GM21529 (cell line): ENCODE data around the gene WDR91.
"Not testable (repeated sequence)": the region's sequence is repeated elsewhere in the genome, so short reads cannot be mapped to it uniquely, and the experiment has no call there.

Experiments used
- ATAC-seq: cut with Tn5 transposase; IDR thresholded peaks from one replicate; pipeline ENCODE4 v1.9.1; 2021; ENCODE audit not compliant: unreplicated experiment

The WDR91 gene

DNA sequence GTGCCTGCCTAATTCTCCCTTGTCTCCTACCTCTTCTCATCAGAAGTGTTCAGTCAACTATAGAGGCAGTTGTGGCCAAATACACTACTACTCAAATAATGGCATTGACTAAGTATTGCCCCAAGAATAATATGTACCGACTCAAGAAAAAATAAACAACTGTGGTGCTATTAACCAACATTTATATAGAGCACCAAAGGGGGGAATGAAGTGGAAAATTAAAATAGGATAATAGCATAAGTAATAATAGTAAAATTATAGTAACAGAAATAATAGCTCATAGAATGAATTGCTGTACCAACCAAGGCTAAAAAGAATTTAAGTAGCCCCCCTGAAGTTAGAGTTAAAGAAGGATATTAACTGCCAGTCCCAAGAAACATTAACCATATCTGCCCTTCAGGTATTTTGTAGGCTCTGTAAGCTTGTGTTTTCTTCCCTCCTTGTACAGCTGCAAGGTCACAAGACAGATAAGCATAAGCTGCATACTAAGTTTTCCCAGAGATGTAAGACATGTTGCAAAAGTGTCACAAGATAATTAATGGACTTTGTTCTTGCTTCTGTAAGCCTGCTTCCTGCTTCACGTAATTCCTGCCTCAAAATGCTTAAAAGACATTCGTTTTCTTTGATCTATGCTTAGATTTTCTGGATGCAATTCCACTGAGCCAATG is 29.9 kb downstream of the WDR91 start:
- no peak for ATAC-seq

GRCh38 chr7:135180122-135180521 is 31.2 kb downstream of the WDR91 start:
- no peak for ATAC-seq

GRCh38 chr7:135179321-135179925 is 31.9 kb downstream of the WDR91 start:
- no peak for ATAC-seq

DNA sequence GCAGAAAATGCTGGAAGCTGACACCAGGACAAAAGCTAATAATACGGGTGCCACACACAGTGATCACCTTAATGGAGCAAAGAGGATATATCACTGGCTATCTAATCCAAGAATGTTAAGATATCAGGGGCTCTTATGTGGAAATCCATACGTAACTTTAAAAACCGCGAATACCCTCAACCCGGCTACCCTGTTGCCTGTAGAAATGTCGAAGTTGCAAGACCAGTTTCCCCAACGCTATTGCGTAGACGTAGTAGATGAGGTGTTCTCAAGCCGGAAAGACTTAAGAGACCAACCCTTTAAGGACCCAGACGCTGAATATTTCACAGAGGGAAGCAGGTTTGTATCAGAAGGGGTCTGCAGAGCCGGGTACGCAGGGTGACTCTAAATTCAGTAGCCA is 33.0 kb downstream of the WDR91 start:
- no peak for ATAC-seq

DNA sequence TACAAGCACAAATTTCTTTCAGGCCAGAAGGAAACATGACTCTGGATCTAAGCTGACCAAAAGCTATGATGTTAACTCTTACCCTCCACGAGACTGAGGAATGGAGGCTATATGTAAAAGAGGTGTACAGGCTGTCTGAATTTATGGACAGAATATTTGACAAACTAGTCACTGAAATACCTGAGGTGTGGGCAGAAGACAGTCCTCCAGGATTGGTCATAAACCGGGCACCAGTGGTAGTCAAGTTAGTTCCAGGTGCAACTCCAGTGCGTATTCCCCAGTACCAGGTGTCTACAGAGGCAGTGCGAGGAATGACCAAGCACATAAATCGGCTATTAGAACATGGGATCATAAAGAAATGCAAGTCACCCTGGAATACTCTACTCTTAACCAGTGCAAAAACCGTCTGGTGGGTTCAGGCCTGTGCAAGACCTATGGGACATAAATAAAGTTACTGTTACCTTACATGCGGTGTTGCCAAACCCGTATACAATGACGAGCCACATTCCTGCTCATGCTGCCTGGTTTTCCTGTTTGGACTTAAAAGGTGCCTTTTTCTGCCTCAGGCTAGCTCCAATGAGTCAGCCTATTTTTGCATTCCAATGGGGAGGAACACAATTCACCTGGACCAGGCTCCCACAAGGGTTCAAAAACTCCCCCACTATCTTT is 34.2 kb downstream of the WDR91 start:
- ATAC-seq, result no peak

- no peak for ATAC-seq
Observed at GRCh38 chr7:135175931-135176330, 35.4 kb downstream of the WDR91 start.

GRCh38 chr7:135174941-135175340 is 36.4 kb downstream of the WDR91 start:
- no peak for ATAC-seq

DNA sequence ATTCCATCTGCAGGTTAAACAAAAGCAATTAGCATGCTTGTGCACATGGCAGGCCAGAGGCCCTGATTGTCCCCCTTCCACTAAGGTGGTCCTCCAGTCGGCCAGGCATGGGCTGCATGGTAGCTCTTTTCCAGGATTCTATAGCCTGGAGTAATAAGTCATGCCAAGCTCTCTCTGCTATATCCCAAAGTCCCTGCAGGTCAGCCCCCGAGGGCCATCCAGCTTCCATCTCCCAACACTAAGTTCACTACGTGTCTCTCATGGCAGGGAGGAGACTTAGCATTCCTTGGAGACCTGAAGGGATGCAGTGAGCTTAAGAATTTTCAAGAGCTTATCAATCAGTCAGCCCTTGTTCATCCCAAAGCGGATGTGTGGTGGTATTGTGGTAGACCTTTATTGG is 37.4 kb downstream of the WDR91 start:
- not testable (repeated sequence) for ATAC-seq

DNA sequence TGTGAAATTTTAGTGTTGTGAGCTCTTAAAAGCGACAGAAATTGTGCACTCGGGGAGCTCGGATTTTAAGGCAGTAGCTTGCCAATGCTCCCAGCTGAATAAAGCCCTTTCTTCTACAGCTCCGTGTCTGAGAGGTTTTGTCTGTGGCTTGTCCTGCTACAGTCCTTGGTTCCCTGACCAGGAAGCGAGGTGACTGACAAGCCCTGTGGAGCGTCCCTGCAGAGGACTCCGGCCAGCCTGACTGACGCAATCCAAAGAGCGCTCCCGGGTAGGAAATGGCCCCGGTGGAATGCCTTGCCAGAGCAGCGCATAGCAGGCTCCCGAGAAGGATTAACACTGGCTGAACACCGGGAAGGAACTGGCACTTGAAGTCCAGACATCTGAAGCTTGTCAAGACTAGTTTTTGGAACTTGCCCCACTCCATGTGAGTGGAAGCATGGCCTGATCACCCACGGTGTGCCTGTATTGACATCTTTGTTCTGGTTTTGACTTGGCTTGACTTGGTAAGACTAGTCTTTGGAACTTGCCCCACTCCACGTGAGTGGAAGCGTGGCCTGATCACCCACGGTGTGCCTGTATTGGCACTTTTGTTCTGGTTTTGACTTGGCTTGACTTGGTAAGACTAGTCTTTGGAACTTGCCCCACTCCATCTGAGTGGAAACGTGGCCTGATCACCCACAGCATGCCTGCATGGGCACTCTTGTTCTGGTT is 39.6 kb downstream of the WDR91 start:
- ATAC-seq, result not testable (repeated sequence)

DNA sequence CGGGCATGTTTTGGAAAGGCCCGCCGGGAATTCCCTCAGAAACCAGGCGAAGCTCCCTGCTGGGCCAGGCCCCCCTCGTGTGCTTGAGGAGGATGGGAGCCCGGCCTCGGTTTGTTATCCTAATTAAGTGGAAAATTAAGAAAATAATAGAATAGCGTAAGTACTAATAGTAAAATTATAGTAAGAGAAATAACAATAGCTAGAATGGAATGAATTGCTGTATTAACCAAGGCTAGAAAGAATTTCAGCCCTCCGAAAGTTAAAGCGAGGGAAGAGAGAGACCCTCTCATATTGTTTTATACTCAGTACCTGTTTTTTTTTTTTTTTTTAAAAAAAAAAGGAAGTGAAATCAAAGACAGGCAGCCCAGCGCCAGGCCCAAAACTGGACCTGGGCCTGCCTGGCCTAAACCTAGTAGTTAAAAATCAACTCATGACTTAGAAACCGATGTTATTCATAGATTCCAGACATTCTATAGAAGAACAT is 40.3 kb downstream of the WDR91 start:
- ATAC-seq, result peak; percentile 39

- ATAC-seq, result peak; percentile 64
Observed at GRCh38 chr7:135170274-135170997, 40.9 kb downstream of the WDR91 start, which contains the start of gene CYREN. Gene CYREN, minus strand, starts transcription at chr7:135170707. Its CDS starts 1,785 bp downstream, at chr7:135168922.

DNA sequence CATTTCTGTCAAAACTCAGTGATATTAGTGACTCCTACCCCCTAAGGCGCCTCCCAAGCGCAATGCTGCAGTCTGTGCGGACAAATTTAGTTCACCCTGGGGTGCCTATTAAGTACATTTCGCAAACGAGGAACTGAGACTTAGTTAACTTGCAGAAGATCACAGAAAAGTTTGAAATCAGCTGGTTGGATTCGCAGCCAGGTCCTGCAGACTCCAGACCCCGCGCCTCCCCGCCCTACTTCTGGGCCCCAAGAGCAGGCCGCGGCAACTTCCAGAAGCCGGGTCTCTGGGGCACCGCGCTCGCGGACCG is 41.4 kb downstream of the WDR91 start:
- peak; percentile 5 for ATAC-seq

DNA sequence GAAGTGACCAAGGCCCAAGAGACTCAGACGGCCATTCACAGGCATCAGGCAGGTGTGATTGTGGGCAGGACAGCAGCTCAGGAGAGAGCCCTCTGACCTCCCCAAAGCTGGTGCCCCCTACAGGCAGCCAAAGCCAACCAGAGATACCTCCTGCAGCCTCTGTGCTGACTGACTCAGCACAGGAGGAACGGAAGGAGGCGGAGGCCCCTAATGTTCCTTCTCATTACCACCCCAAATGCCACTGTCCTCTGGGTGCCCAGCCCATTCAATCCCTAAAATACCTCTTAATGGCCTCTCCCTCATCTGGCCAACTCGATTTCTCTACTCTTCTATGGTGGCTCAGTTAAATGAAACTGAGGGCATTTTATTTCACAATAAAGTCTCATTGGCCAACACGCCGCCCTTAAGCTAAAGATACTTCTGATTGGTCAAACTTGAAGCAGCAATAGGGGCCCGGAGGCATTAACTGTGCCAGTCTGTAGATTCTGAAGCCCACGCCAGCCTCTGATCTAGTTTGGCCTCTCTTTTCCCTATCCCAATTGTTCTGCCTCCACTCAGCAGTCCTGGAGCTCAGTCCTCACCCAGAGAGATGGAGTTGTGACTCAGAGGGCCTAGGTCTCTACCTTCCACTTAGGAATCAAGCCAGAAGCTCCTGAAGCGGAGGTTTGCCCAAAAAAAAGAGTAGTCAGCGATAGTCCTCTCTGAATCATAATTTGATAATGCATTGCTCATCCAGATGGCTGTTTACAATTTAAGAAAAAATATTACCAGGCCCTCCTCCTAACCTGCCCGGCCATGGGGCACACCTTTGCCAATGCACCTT is 42.0 kb downstream of the WDR91 start:
- peak; percentile 47 for ATAC-seq

- ATAC-seq, result no peak
Observed at GRCh38 chr7:135168489-135169140, 42.7 kb downstream of the WDR91 start.

- no peak for ATAC-seq
Observed at GRCh38 chr7:135168001-135168400, 43.3 kb downstream of the WDR91 start.

DNA sequence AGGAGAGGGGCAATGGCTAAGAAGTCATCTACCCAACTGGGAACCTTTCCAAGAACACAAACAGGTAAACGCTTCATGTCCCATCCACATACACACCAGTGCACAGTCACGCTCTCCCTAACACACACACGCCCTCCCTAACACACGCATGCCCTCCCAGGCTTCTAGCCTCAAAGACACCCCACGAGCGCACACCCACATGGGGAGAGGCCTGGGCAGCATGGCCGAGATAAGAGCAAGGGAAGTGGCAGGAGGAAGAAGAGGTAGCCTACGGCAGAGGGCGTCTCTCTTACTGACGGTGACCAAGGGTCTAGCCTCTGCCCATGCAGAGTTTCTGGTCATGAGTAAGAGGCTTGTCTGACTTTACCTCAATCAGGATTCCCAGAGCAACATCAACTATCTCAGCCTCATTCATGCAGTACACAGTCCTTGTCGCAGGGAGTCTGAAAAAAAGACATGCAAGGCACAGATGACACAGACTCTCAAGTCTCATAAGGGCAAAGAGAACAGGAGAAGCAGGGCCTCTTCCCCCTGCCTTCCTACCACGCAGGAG is 43.9 kb downstream of the WDR91 start:
- no peak for ATAC-seq

GRCh38 chr7:135166338-135166990 is 44.9 kb downstream of the WDR91 start:
- no peak for ATAC-seq

- no peak for ATAC-seq
Observed at GRCh38 chr7:135165862-135166261, 45.5 kb downstream of the WDR91 start.
